Thymus (tissue), 11 donors: ENCODE measurements around the gene ATXN2. TPM values are rescaled to one million over a fixed set of nuclear protein-coding genes. Genes with fewer than 3 reads are reported as not detected.

Experiments used
- DNase-seq, 9 donors: peaks; one replicate each; pipeline ENCODE4 v3.0.0-alpha.2; 2013; ENCODE audit warnings: low spot score in 9 of 9, low read depth in 6 of 9, missing footprints in 1 of 9
- H3K27ac ChIP-seq, 2 donors: one replicate each; pipeline ENCODE4 v1.5.1; 2013; ENCODE audit warnings: control low read depth in 1 of 2, low read depth in 1 of 2, low read length in 1 of 2, mild to moderate bottlenecking in 1 of 2, moderate library complexity in 1 of 2
- H3K27me3 ChIP-seq, 2 donors: one replicate each; pipeline ENCODE4 v1.5.1; 2013; ENCODE audit warnings: low read length in 1 of 2; ENCODE audit not compliant: control insufficient read depth in 2 of 2, insufficient read depth in 1 of 2
- H3K36me3 ChIP-seq, 2 donors: one replicate each; pipeline ENCODE4 v1.5.1; 2013; ENCODE audit warnings: low read length in 1 of 2, mild to moderate bottlenecking in 1 of 2, moderate library complexity in 1 of 2; ENCODE audit not compliant: control insufficient read depth in 2 of 2, insufficient read depth in 2 of 2
- H3K4me1 ChIP-seq, 2 donors: one replicate each; pipeline ENCODE4 v1.5.1; 2013; ENCODE audit warnings: low read length in 2 of 2; ENCODE audit not compliant: control insufficient read depth in 2 of 2, insufficient read depth in 2 of 2
- H3K4me3 ChIP-seq, 2 donors: one replicate each; pipeline ENCODE4 v1.5.1; 2013; ENCODE audit warnings: low read length in 2 of 2, control low read depth in 1 of 2, mild to moderate bottlenecking in 1 of 2
- H3K9me3 ChIP-seq, 2 donors: one replicate each; pipeline ENCODE4 v1.5.1; 2013; ENCODE audit warnings: low read length in 1 of 2, mild to moderate bottlenecking in 1 of 2; ENCODE audit not compliant: control insufficient read depth in 2 of 2, insufficient read depth in 1 of 2
- WGBS: extraction: QIAGEN DNeasy Blood & Tissue Kit; methylation state at CpG from one replicate; pipeline ENCODE4 v1.1.7; 2013; 5-methylcytosine and 5-hydroxymethylcytosine counted together
- polyA plus RNA-seq: library from polyadenylated mRNA; stranded (reverse); fragments of 200-250 nt; gene quantifications from one replicate; pipeline ENCODE4 v1.2.3, GENCODE V29; 2013
- total RNA-seq: library from RNA; stranded (reverse); fragments of 120-200 nt; gene quantifications from one replicate; pipeline ENCODE4 v1.2.4, GENCODE V29; 2013
- donor health status: healthy.

The ATXN2 gene
- total and polyA plus RNA-seq, 2 donors, result 11.8 to 19.7 TPM

- Histone ChIP-seq H3K9me3 (no peaks in the 10 kb centered on the region), H3K4me1 (peaks cover 34 to 77% of the 10 kb centered on the region in 2 donors), H3K4me3 (peak overlapping the region in 1 of 2 donors; percentile 12), H3K27me3 (peaks cover 0 to 5% of the 10 kb centered on the region in 2 donors), H3K36me3 (peaks cover 0 to 8% of the 10 kb centered on the region in 2 donors), H3K27ac (peak overlapping the region; percentile 64 to 79)
- peak in 4 of 9 donors; percentile 34 to 71 (median 53) for DNase-seq
- 4% methylated on average over 18 of the region's 18 CpGs for WGBS
Observed at GRCh38 chr12:111434680-111435338, 164.3 kb downstream of the ATXN2 start.

- H3K4me1 ChIP-seq, result peaks cover 40 to 85% of the 10 kb centered on the region in 2 donors
Observed at GRCh38 chr12:111434049-111434448, 165.1 kb downstream of the ATXN2 start.

GRCh38 chr12:111431772-111432171 is 167.3 kb downstream of the ATXN2 start:
- WGBS, result 98% methylated on average over 6 of the region's 6 CpGs
- no peak overlapping the region for H3K27ac ChIP-seq

More at GRCh38 chr12:111434049-111434448, 165.1 kb downstream of the ATXN2 start:
- peaks cover 0 to 4% of the 10 kb centered on the region in 2 donors for H3K36me3 ChIP-seq
- DNase-seq, result no peak
- no peak overlapping the region for H3K4me3 ChIP-seq
- no peaks in the 10 kb centered on the region for H3K9me3 ChIP-seq
- peak overlapping the region in 1 of 2 donors; percentile 79 for H3K27ac ChIP-seq
- 93% methylated on average over 3 of the region's 3 CpGs for WGBS
- H3K27me3 ChIP-seq, result peaks cover 0 to 10% of the 10 kb centered on the region in 2 donors

GRCh38 chr12:111430433-111431353 is 168.4 kb downstream of the ATXN2 start:
- WGBS, result 13% methylated on average over 17 of the region's 17 CpGs
- peak in 1 of 9 donors; percentile 66 for DNase-seq
- Histone ChIP-seq H3K4me3 (no peak overlapping the region), H3K36me3 (peaks cover 0 to 6% of the 10 kb centered on the region in 2 donors), H3K4me1 (peaks cover 34 to 84% of the 10 kb centered on the region in 2 donors), H3K9me3 (no peaks in the 10 kb centered on the region), H3K27ac (peak overlapping the region; percentile 15 to 73), H3K27me3 (peaks cover 0 to 10% of the 10 kb centered on the region in 2 donors)

More at GRCh38 chr12:111431772-111432171, 167.3 kb downstream of the ATXN2 start:
- peaks cover 37 to 84% of the 10 kb centered on the region in 2 donors for H3K4me1 ChIP-seq
- peaks cover 0 to 10% of the 10 kb centered on the region in 2 donors for H3K27me3 ChIP-seq
- H3K4me3 ChIP-seq, result no peak overlapping the region
- DNase-seq, result no peak
- peaks cover 0 to 6% of the 10 kb centered on the region in 2 donors for H3K36me3 ChIP-seq
- H3K9me3 ChIP-seq, result no peaks in the 10 kb centered on the region

- H3K36me3 ChIP-seq, result peaks cover 0 to 6% of the 10 kb centered on the region in 2 donors
- H3K27ac ChIP-seq, result peak overlapping the region in 1 of 2 donors; percentile 56
- peaks cover 28 to 76% of the 10 kb centered on the region in 2 donors for H3K4me1 ChIP-seq
- H3K4me3 ChIP-seq, result no peak overlapping the region
- WGBS, result 13% methylated on average over 21 of the region's 21 CpGs
- DNase-seq, result peak in 1 of 9 donors; percentile 63
- peaks cover 0 to 10% of the 10 kb centered on the region in 2 donors for H3K27me3 ChIP-seq
- no peaks in the 10 kb centered on the region for H3K9me3 ChIP-seq
Observed at GRCh38 chr12:111429828-111430432, 169.2 kb downstream of the ATXN2 start.

GRCh38 chr12:111428728-111429175 is 170.4 kb downstream of the ATXN2 start:
- Histone ChIP-seq H3K27me3 (peaks cover 0 to 10% of the 10 kb centered on the region in 2 donors), H3K4me3 (no peak overlapping the region), H3K9me3 (no peaks in the 10 kb centered on the region), H3K36me3 (peaks cover 6 to 7% of the 10 kb centered on the region in 2 donors), H3K27ac (no peak overlapping the region), H3K4me1 (peaks cover 24 to 72% of the 10 kb centered on the region in 2 donors)
- WGBS, result 11% methylated on average over 15 of the region's 21 CpGs
- DNase-seq, result peak in 1 of 9 donors; percentile 44

- 76% methylated on average over 9 of the region's 9 CpGs for WGBS
- Histone ChIP-seq H3K27ac (no peak overlapping the region), H3K4me1 (peaks cover 24 to 66% of the 10 kb centered on the region in 2 donors), H3K9me3 (no peaks in the 10 kb centered on the region), H3K36me3 (peaks cover 6 to 7% of the 10 kb centered on the region in 2 donors), H3K27me3 (peaks cover 0 to 10% of the 10 kb centered on the region in 2 donors), H3K4me3 (no peak overlapping the region)
- DNase-seq, result no peak
Observed at GRCh38 chr12:111428081-111428727, 170.9 kb downstream of the ATXN2 start.

GRCh38 chr12:111427417-111428074 is 171.6 kb downstream of the ATXN2 start:
- Histone ChIP-seq H3K9me3 (no peaks in the 10 kb centered on the region), H3K27me3 (peaks cover 0 to 10% of the 10 kb centered on the region in 2 donors), H3K36me3 (peaks cover 3 to 7% of the 10 kb centered on the region in 2 donors), H3K27ac (no peak overlapping the region), H3K4me3 (no peak overlapping the region), H3K4me1 (peaks cover 24 to 66% of the 10 kb centered on the region in 2 donors)
- DNase-seq, result no peak
- WGBS, result 96% methylated on average over 7 of the region's 7 CpGs
